Thyroid gland (tissue), 4 donors: ENCODE data around the gene RAB3IP. TPM values are rescaled to one million over a fixed set of nuclear protein-coding genes. Genes with fewer than 3 reads are reported as not detected.
"Not testable (repeated sequence)": the region's sequence is repeated elsewhere in the genome, so short reads cannot be mapped to it uniquely, and the experiment has no call there.

Source experiments
- DNase-seq, 2 donors: peaks; one replicate each; pipeline ENCODE4 v3.0.0-alpha.2; 2019
- H3K27ac ChIP-seq, 3 donors: fragments of 200-600 bp; sonication (generic); 1 replicate in 2 of 3; 2 replicates in 1 of 3; pipeline ENCODE4 v1.5.1; 2016 to 2019; ENCODE audit warnings: mild to moderate bottlenecking in 1 of 3, moderate library complexity in 1 of 3
- H3K27me3 ChIP-seq: fragments of 200-600 bp; sonication (generic); one replicate; pipeline ENCODE4 v1.5.1; 2019
- H3K36me3 ChIP-seq, 2 donors: fragments of 200-600 bp; sonication (generic); one replicate each; pipeline ENCODE4 v1.5.1; 2016 to 2019
- H3K4me1 ChIP-seq, 2 donors: fragments of 200-600 bp; sonication (generic); one replicate each; pipeline ENCODE4 v1.5.1; 2017 to 2019
- H3K4me3 ChIP-seq, 3 donors: fragments of 200-600 bp; sonication (generic); replicated peaks in 1 of 3; 1 replicate in 2 of 3; 2 replicates in 1 of 3; pipeline ENCODE4 v1.5.1; 2016; ENCODE audit warnings: mild to moderate bottlenecking in 1 of 3
- H3K9me3 ChIP-seq: fragments of 200-600 bp; sonication (generic); one replicate; pipeline ENCODE4 v1.5.1; 2017
- POLR2A ChIP-seq, 2 donors: fragments of 450-650 bp; IDR thresholded peaks; one replicate each; pipeline ENCODE4 v1.6.1; 2017; ENCODE audit warnings: antibody characterized with exemption in 2 of 2, mild to moderate bottlenecking in 2 of 2, moderate library complexity in 1 of 2
- WGBS, 2 donors: methylation state at CpG; one replicate each; pipeline ENCODE4 v1.1.5; 2017; 5-methylcytosine and 5-hydroxymethylcytosine counted together
- intact Hi-C: fragments of 100-400 bp; cut with DNase I; formaldehyde crosslinking; loops from one replicate; pipeline ENCODE4 v1.15.1; 2023
- total RNA-seq, 4 donors: library from RNA; depleted of rRNA; stranded (reverse); fragments of >200 nt; gene quantifications; one replicate each; pipeline ENCODE4 v1.2.3, GENCODE V29; 2016
- TF ChIP-seq, protein P1 (sequence below), 6 experiments: fragments of 200-600 bp in 3 of 6; fragments of 450-650 bp in 3 of 6; sonication (generic) in 3 of 6; IDR thresholded peaks; one replicate each; pipeline ENCODE4 v1.5.1; 2016 to 2019; ENCODE audit warnings: antibody characterized with exemption in 6 of 6, mild to moderate bottlenecking in 2 of 6, inconsistent platforms in 1 of 6, moderate library complexity in 1 of 6

Gene RAB3IP
- total RNA-seq, 4 donors from 2014 or later: 25.2 to 74.7 (median 34.7) TPM

DNA sequence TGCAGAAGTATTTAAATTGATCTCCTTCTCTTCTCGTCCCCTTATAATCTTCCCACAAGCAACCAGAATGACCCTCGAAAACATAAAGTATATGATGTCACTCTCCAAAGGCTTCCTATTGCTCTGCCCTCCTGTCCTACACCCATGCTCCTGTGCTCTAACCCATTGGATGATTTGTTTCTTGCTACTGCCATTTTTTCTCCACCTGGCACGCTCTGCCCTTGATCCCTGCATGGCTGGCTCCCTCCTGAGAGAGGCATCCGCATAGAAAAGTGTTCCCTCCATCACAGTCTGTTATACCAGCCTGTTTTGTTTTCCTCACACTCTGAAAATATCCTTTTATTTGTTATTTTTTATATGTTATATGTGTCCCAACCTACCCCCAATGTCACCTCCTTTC, 106.2 kb downstream of the RAB3IP start:
- 84 to 94% methylated on average over 4 of the region's 4 CpGs for WGBS, 2 donors
- Histone ChIP-seq H3K27ac (no peak overlapping the region), H3K4me1 (no peaks in the 10 kb centered on the region), H3K4me3 (no peak overlapping the region), H3K9me3 (no peaks in the 10 kb centered on the region), H3K27me3 (no peaks in the 10 kb centered on the region), H3K36me3 (no peaks in the 10 kb centered on the region)
- intact Hi-C loops: no loop called here
- DNase-seq: no peak
- no peak for TF ChIP-seq POLR2A (IDR thresholded peaks at IDR 0.05)
- TF ChIP-seq, protein P1, sequence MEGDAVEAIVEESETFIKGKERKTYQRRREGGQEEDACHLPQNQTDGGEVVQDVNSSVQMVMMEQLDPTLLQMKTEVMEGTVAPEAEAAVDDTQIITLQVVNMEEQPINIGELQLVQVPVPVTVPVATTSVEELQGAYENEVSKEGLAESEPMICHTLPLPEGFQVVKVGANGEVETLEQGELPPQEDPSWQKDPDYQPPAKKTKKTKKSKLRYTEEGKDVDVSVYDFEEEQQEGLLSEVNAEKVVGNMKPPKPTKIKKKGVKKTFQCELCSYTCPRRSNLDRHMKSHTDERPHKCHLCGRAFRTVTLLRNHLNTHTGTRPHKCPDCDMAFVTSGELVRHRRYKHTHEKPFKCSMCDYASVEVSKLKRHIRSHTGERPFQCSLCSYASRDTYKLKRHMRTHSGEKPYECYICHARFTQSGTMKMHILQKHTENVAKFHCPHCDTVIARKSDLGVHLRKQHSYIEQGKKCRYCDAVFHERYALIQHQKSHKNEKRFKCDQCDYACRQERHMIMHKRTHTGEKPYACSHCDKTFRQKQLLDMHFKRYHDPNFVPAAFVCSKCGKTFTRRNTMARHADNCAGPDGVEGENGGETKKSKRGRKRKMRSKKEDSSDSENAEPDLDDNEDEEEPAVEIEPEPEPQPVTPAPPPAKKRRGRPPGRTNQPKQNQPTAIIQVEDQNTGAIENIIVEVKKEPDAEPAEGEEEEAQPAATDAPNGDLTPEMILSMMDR (IDR thresholded peaks at IDR 0.05): no peak

DNA sequence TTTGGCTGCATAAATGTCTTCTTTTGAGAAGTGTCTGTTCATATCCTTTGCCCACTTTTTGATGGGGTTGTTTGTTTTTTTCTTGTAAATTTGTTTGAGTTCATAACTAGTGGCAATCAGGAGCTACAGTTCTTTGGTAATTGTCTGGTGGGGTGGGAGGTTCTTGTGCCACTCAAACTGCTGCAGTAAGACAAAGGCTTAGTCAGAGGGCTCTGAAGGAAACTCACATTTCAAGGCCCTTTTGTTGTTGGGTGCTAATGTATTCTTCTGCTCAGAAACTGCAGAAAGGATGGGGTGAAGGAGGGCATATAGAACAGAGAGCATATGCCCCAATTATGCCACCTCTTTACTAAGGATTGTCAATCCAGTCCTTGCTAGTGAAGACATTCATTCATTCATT, 108.3 kb downstream of the RAB3IP start:
- intact Hi-C loops: no loop called here
- no peak for TF ChIP-seq POLR2A (IDR thresholded peaks at IDR 0.05)
- TF ChIP-seq, protein P1 (IDR thresholded peaks at IDR 0.05): no peak
- H3K9me3 ChIP-seq: no peaks in the 10 kb centered on the region
- DNase-seq: no peak
- no peaks in the 10 kb centered on the region for H3K27me3 ChIP-seq
- no peak overlapping the region for H3K4me3 ChIP-seq
- no peak overlapping the region for H3K27ac ChIP-seq
- no peaks in the 10 kb centered on the region for H3K36me3 ChIP-seq
- no peaks in the 10 kb centered on the region for H3K4me1 ChIP-seq

DNA sequence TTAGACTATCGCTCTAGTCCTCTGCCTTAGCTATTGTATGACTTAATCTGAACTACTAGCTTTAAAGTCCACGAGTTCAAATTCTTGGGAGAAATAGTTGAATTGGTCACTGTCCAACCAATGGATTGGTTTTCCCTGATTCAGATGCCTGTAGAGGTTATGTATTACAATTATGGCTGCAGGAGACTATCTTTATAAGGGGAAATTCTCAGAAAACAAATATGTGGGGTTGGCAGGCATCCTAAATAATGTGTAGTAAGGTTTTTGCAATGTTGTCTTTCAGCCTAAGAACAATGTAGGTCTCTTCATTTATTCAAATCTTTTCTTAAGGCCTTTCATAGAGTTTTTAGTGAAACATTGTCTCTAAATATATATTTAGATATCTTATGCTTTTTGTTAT, 113.3 kb downstream of the RAB3IP start:
- intact Hi-C loops: no loop called here
- no peak overlapping the region for H3K4me3 ChIP-seq
- TF ChIP-seq POLR2A (IDR thresholded peaks at IDR 0.05): no peak
- TF ChIP-seq, protein P1 (IDR thresholded peaks at IDR 0.05): no peak
- no peak overlapping the region for H3K27ac ChIP-seq
- no peaks in the 10 kb centered on the region for H3K9me3 ChIP-seq
- no peak for DNase-seq
- H3K4me1 ChIP-seq: no peaks in the 10 kb centered on the region
- H3K36me3 ChIP-seq: no peaks in the 10 kb centered on the region
- WGBS, 2 donors: 79 to 96% methylated on average over 2 of the region's 2 CpGs
- no peaks in the 10 kb centered on the region for H3K27me3 ChIP-seq

DNA sequence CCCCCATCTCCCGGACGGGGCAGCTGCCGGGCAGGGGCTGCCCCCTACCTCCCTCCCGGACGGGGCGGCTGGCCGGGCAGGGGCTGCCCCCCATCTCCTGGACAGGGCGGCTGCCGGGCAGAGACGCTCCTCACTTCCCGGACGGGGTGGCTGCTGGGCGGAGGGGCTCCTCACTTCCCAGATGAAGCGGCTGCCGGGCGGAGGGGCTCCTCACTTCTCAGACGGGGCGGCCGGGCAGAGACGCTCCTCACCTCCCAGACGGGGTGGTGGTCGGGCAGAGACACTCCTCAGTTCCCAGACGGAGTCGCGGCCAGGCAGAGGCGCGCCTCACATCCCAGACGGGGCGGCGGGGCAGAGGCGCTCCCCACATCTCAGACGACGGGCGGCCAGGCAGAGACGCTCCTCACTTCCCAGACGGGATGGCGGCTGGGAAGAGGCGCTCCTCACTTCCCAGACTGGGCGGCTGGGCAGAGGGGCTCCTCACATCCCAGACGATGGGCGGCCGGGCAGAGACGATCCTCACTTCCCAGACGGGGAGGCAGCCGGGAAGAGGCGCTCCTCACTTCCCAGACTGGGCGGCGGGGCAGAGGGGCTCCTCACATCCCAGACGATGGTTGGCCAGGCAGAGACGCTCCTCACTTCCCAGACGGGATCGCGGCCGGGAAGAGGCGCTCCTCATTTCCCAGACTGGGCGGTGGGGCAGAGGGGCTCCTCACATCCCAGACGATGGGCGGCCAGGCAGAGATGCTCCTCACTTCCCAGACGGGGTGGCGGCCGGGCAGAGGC, 114.7 kb downstream of the RAB3IP start:
- DNase-seq, H3K4me3 ChIP-seq, H3K36me3 ChIP-seq, H3K27me3 ChIP-seq, H3K9me3 ChIP-seq, H3K27ac ChIP-seq, H3K4me1 ChIP-seq, intact Hi-C loops: not testable (repeated sequence)
- 95% methylated on average over 28 to 36 of the region's 61 CpGs for WGBS, 2 donors

DNA sequence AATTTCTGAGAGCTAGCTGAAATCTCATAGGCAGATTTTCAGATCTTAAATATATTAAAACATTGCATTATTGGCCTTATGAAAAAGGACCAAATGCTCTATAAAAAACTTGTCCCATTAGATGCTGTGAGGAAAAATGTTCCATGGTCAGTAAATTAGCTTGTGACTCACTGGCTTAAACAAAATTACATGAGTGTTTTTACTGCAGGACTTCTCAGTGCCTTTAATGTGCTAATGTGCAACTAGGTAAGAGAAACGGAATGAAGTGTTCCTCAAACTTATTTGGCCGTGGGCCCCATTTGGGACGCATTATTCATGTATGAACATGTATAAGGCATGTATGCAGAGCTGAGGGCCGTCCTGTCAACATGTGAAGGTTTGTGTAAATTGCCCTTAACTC, 128.0 kb downstream of the RAB3IP start:
- TF ChIP-seq, protein P1 (IDR thresholded peaks at IDR 0.05): no peak
- no peak for TF ChIP-seq POLR2A (IDR thresholded peaks at IDR 0.05)
- Histone ChIP-seq H3K27ac (no peak overlapping the region), H3K4me1 (no peaks in the 10 kb centered on the region), H3K9me3 (no peaks in the 10 kb centered on the region), H3K36me3 (no peaks in the 10 kb centered on the region), H3K4me3 (no peak overlapping the region), H3K27me3 (no peaks in the 10 kb centered on the region)
- intact Hi-C loops: no loop called here
- WGBS, 2 donors: 89 to 90% methylated on average over 4 of the region's 4 CpGs
- no peak for DNase-seq
